HG03045 (cell line): Measurements from ENCODE around the gene FECH.

Experiments used
- ATAC-seq: cut with Tn5 transposase; IDR thresholded peaks from one replicate; pipeline ENCODE4 v1.9.1; 2021; ENCODE audit warnings: mild to moderate bottlenecking, moderate library complexity; ENCODE audit not compliant: unreplicated experiment

FECH gene

DNA sequence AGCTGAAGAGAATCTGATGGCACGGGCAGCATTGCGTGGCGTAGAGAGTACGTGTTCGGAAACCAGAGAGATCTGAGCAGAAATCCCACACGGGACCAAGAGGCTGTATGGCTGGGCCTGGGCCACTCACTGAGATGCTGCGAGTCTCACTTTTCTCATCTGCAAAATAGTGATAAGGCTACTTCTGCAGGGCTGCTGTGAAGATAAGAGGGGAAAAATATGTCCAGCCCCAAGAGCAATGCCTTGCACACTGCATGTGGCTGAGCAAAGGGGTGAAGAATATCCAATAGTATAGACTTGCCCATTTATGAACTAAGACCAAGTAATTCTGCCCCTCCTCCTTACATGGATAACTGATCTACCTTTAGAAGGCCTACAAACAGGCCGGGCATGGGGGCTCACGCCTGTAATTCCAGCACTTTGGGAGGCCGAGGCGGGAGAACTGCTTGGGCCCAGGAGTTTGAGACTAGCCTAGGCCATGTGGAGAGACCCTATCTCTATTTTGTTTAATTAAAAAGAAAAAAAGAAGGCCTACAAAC is 3.1 kb downstream of the FECH start:
- no peak for ATAC-seq

DNA sequence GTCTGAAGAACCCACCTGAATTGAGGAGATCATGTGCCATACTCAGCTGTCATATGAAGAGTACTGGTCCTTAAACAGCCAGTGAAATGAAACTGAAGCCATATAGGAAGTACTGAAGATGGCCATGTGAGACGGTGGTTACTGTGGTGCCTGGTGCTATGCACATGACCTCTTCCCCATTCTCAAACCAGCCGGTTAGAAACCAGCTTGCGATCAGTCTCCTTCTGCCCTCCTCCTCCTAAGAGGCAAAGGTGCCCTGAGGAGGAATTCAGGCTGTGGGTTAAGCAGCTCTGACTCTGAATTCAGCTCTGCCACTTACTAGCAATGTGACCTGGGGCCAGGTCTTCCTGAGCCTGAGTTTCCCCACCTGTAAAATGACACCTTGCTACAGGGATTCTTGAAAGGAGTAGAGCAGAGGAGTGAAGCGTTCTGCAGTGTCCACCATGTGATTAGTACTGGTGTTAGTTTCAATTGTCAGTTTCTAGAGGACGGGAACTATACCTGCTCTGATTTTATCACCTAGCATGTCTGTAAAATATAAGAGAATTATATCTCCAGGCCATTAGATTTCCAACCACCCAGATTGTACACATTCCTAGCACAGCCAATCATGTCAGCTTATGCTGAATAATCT is 5.1 kb downstream of the FECH start:
- peak; percentile 91 for ATAC-seq

DNA sequence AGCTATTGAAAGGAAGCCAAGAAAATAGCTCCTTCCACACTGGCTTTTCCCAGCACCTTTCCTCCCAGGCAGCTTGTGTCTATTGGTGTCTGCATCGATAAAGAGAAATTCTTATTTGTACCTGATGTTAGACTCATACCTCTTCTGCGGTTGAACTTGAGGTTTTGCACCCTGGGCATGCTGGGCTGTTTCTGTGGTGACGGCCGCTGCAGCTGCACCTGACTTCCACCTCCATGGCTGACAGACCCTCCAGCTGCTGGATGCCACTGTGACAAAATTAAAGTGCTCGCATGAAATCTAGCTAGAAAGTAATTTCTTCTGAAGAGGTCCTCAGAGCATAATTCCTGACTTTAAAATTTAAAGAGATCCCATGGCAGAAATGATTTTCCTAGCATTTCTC is 6.6 kb downstream of the FECH start:
- ATAC-seq = no peak

DNA sequence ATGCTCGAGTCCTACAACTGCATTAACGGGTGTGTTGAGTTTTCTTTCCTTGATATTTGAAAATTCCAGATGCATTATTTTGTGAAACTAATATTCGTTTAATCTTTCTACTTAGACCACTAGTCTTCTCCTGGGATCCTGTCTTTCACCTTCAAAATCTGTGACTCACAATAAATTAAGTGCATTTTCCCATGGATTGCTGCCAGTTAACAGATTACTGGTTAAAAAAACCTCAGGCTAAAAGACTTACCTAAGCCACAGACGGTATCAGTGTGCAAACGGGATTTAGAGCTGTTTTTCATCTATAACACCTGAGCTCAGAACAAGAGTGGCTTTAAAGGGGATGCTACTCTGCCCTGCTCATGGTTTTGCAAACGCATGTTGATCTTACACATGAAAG is 10.2 kb downstream of the FECH start:
- ATAC-seq = no peak

DNA sequence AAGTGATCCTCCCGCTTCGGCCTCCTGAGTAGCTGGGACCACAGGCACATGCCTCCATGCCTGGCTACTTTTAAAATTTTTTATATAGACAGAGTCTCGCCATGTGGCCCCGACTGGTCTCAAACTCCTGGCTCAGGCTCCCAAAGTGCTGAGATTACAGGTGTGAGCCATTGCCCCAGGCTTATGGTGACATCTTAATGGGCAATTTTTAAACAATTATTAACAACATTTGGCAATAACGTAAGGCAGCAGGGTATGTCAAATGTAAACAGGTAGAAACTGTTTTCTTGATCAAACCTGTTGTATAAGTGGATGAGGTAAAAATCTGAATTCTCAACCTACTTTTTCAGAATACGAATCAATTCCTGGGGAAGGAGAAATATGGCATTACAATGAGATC is 11.0 kb downstream of the FECH start:
- ATAC-seq = no peak

DNA sequence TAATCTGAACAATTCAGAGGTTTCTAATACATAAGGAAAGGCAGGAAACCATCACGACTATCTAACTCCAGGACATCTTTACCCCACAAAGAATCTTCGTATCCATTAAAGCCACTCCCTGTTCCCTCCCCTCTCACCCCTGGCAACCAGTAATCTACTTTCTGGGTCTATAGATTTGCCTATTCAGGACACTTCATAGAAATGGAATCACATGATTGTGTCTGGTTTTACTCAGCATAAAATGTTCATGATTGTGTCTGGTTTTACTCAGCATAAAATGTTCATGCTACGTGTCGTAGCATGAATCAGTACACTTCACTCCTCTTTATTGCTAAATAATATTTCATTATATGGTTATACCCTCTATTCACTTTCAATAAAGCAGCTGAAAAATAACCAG is 11.6 kb downstream of the FECH start:
- no peak for ATAC-seq

DNA sequence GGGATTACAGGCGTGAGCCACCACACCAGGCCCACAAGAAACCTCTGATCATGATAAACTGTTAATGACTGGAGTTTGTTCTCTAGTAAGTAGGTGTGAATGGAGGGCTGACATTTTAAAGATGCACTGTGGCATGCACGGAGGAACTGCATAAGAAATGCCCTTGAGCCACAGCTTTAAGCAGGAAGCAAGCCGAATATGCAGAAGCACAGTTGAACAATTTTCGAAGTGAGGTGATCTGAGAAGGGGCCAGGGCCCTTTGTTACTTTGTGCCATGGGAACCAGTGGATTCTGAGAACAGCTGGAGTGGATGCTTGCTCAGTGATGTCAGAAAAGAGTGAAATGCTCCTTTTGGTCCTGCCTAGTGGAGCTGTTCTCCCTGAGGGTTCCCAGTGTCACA is 16.3 kb downstream of the FECH start:
- ATAC-seq = no peak

DNA sequence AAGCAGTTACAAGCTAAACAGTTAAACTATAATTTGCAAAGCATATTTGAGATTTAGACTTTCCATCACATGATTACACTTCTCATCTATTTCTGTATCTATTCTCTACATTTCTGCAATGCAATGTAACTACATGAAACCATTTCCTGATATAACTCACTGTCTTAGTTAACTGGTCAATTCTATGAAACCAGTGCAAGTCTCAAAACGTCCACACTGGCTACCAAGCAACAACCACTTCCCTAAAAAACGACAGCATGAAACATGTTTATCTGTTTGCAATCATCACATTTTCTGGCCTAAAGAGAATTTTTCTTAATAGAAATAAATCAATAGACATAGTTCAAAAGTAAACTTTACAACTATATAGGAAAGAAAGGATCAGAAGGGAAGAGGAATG is 17.4 kb downstream of the FECH start:
- ATAC-seq = no peak

DNA sequence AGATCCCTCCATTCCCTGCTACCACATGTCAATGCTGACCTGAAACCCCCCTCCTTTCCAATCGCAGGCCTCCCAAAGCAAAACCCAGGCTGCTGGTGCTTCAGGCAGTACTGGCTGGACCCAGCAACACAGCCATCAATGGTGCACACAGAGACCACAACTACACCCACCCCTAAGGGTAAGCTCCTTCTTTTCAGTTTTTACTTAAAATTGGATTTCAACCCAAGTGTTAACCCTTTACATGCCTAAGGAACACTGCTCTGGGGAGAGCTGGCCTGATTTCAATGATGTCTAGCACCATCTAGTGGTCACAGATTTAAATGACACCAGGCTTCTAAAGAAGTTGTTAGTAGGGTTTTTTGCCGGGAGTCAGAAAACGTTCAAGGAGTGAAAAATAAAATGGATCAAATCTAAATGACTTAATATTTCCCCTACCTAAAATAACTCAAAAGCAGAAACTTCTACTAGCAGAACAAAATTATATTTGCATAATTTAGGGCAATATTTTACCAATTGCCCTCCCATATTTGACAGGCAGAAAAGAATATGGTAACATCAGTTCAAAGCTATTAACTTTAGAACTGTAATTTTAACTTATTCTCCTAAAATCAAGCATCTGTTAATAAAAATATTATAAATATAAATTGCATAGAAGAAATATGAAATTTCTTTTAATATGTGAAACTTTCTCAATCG is 24.6 kb downstream of the FECH start:
- no peak for ATAC-seq

DNA sequence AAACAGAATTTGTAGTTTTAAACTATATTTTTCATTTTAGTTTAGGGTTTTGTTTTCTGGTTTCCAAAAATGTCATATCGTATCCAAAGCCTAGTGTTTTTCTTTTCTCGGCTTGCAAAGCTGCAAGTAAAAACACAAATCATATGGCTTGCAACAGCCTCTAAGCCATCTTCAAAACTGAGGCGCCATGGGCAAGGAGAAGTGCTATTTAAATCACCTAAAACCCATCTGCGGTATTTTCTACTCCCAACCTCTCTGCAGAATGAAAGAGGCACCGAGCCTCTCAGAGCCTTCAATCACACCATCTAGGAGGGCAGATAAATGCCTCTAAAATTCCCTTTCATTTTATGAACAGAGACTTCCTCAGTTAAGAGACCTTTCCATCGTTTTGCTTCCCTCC is 25.2 kb downstream of the FECH start:
- ATAC-seq = no peak

DNA sequence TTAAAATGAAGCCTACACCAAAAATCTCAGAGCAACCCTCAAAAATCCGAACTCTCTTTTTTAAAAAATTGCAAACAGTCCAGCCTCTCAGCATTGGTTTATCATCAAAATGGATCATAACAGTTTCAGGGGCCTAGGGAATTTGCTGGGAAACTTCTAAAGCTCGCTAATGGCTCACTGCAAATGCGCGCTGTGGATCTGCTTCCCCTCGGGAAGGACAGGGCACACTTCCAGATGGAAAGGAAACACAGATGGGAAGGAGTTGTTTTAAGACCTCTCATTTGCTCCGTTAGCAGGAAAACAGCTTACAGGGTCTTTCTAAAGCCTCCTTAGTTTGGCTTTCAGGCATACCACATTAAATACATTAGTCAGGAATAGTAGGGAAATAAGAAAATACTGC is 27.2 kb downstream of the FECH start:
- no peak for ATAC-seq

DNA sequence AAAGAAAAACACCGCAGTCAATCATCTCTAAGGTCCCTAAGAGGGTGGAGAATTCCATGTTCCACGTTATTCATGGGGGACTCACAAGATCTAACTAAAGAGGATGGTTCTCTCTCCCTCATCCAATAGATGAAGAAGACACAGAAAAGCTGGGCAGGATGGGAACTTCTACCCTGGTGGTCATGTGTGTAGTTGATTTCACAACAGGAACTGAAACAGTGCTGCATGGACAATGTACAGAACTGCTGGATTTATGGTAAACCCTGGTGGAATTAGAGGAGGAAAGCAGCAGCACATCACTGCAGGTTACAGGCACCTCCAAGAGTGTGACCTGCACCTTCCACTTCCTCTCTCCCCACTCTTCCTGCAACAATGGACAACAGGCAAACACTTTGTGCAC is 31.4 kb downstream of the FECH start:
- ATAC-seq = no peak

DNA sequence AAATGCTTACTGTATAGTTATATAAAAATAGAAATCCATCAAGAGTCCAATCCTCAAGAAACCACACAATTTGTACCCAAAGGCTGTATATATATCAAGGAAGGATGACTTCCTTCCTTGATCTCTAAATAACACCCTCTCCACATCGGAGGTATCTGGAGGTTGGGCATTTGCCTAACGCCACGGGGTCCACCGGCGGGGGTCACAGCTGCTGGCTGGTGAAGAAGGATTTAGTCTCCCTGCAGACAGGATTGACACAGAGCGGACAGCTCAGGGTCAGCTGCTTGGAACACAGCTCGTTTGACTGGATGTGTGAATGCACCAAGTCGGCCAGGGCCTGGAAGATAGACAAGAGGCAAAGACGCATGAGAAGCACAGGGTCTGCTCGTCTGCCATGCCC is 36.0 kb downstream of the FECH start:
- ATAC-seq = no peak

DNA sequence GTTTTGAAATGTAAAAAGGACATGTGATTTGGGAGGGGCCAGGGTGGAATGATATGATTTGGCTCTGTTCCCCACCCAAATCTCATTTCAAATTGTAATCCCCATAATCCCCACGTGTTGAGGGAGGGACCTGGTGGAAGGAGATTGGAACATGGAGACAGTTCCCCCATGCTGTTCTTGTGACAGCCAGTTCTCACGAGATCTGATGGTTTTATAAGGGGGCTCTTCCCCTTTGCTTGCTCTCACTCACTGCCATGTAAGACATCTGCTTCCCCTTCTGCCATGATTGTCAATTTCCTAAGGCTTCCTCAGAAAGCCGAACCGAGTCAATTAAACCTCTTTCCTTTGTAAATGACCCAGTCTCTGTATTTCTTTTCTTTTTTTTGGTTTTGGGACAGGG is 39.2 kb downstream of the FECH start:
- no peak for ATAC-seq

DNA sequence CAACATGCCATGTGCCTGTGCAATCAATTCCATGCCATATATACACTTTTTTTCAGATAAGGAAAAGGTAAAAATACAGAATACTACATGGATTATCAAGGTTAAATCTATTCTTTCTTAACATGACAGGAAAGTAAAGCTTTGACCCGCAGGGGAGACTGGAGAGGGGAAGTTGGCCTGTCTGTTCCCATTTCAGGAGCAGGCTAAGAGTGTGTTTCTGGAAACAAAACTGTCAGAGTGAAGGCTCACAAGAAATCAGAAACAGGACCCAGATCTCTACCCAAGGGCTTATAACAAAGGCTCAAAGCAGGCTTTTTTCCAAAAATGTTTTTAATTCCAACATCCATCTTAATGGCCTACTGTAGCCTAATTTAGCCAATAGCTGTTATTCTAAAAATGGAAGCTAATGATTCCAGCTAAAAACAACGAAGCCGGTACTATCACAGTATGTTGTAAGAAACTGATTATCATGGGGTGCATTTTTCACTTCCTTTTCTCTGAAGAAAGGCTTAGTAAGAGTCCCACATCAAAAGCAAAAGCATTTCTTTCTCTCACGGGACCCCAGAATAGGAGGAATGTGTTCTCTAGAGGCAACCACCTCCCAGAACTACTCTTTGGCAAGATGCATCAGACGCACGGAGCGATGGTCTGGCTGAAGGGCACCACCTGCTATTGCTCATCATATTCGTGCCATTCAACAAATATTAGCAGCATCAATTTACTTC is 41.4 kb downstream of the FECH start:
- peak; percentile 64 for ATAC-seq

DNA sequence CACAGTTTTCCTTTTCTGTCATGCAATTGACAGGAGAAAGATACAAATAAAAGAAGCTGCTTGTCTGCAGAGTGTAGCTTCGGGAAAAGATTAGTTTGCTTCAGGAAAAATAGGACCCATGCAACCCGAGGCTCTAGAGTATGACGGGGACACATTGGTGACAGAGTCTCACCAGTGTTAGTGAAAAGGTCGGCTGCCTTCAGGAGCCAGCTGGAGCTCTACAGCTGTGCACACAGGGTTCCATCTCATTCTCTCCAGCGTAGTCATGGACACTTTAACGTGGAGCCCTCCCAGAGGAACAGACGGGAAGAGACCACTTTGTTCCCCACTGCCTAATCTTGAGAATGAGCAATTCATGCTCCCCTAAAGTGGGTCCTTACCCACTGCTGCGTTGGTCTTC is 42.9 kb downstream of the FECH start:
- ATAC-seq = no peak

DNA sequence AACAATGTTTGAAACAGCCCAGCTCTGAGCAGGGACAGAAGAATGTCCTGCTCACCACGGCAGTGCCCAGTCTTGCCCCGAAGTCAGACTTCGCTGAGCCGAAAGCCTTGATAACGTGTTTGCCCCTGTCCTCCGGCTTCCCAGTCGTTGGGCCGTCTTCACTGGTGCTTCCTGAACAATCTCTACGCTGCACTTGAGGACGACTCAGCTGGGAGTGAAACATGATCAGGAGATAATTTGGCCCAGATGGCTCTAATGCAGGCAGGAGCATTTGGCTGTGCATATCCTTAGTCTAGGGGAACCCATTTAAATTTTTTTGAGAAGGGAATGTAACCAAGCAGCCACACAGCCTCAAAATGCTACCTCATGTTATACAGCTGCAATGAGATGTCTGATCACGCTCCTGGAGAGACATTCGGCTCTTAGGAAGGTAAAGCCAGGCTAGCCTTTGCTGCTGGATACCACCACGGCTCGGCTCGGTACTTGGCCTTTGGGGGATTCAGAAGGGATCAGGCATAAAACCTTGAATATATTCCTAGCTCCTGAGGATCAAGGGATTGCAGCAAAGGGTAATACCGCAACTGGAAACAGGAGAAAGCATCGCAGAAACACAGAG is 43.6 kb downstream of the FECH start:
- no peak for ATAC-seq

DNA sequence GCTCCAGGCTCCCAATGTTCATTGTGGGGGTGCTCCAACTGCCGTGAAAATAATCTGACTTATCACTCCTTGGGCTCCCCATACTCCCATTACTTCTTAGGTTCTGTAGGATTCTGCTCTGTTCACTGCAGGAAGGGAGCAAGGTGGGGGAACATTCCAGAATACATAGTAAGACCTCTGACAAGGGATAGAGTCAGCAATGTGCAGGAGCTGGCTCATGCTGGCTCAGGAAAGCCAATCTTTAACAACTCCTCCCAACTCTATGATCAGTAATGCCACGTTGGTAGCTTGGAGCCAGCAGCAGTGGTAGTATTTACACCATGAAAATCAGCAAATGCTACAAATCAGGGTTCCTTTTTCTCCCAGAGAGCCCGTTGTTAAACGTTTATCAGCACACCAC is 44.4 kb downstream of the FECH start:
- ATAC-seq = no peak

DNA sequence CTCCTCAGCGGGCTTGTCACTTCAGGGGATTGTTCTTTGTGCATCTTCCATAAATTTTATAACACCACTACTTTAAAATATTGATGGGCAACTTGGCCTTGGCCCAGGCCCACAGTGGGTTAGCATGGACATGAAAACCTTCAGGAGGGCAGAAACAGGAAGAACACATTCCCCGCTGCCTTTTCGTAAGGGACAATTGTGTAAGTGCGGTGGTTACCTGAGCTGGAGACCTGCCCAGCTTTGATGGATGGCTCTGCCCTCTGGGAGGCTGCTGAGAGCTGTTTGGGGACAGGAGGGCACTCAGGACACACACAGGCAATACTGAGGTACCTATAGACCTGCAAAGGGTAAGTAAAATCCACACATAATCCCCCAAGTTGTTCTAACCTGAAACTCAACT is 46.8 kb downstream of the FECH start:
- no peak for ATAC-seq

DNA sequence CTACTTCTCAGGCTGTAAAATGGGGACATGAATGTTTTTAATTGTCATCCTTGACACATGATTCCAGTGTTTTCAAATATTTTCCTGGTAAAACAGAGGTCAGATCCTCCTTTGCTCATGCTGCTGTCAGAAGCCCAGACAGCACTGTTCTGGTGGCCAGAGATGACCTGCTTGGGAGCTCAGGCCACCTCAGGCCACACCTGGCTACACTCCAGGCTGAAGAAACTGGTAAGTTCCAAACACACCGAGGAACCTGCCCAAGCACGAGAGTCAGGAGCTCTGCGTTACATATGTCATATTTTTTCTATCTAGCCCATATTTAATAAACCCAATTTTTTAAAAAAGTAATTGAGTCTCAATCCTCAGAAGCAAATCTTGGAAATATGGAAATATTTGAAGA is 47.9 kb downstream of the FECH start:
- no peak for ATAC-seq

DNA sequence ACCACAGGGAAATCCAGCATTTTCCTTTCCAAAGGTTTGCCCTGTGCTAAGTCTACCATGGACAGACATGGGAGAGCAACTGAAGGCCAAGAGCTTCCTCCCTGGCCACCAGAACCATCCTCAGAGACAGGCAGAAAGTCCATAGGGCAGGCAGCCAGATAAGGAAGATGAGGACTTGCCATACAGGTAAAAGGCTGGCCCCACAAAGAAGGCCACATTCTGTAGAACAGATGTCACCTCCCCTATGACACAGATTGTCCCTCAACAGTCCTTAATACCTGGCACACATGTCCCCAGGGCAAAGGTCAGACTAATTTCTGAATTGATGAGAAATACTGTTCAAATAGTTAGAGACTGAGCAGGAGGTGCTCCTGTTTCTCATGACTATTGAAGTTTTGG is 52.0 kb downstream of the FECH start:
- ATAC-seq = no peak
